Tibial nerve (tissue), 4 donors: ENCODE data around the gene DAP. TPM values are rescaled to one million over a fixed set of nuclear protein-coding genes. Genes with fewer than 3 reads are reported as not detected.

Source experiments
- DNase-seq, 2 donors: peaks; one replicate each; pipeline ENCODE4 v3.0.0-alpha.2; 2019; ENCODE audit warnings: low spot score in 2 of 2
- H3K27ac ChIP-seq, 4 donors: fragments of 200-600 bp; sonication (generic) in 3 of 4; one replicate each; pipeline ENCODE4 v1.5.1; 2017 to 2019; ENCODE audit warnings: mild to moderate bottlenecking in 1 of 4
- H3K27me3 ChIP-seq, 2 donors: fragments of 200-600 bp; sonication (generic) in 1 of 2; one replicate each; pipeline versions ENCODE4 v1.5.1 to v1.6.0; 2017 to 2019
- H3K36me3 ChIP-seq, 3 donors: fragments of 200-600 bp; sonication (generic); one replicate each; pipeline ENCODE4 v1.5.1; 2018 to 2019
- H3K4me1 ChIP-seq, 4 donors: fragments of 200-600 bp; sonication (generic) in 3 of 4; one replicate each; pipeline ENCODE4 v1.5.1; 2017 to 2019
- H3K4me3 ChIP-seq, 4 donors: fragments of 200-600 bp; sonication (generic) in 3 of 4; one replicate each; pipeline ENCODE4 v1.5.1; 2017 to 2019; ENCODE audit warnings: mild to moderate bottlenecking in 1 of 4, moderate library complexity in 1 of 4
- H3K9me3 ChIP-seq, 4 donors: fragments of 200-600 bp; sonication (generic) in 3 of 4; one replicate each; pipeline ENCODE4 v1.5.1; 2017 to 2019
- CTCF ChIP-seq, 5 experiments: fragments of 200-600 bp in 3 of 5; fragments of 450-650 bp in 2 of 5; sonication (generic) in 3 of 5; IDR thresholded peaks; one replicate each; pipeline ENCODE4 v1.5.1; 2016 to 2019; ENCODE audit warnings: antibody characterized with exemption in 5 of 5, mild to moderate bottlenecking in 3 of 5, moderate library complexity in 2 of 5
- EP300 ChIP-seq, 2 donors: sonication (generic); formaldehyde crosslinking; IDR thresholded peaks; one replicate each; pipeline ENCODE4 v1.6.1; 2017; ENCODE audit warnings: antibody characterized with exemption in 2 of 2, mild to moderate bottlenecking in 1 of 2
- POLR2A ChIP-seq, 2 donors: fragments of 450-650 bp; IDR thresholded peaks; one replicate each; pipeline ENCODE4 v1.6.1; 2017; ENCODE audit warnings: antibody characterized with exemption in 2 of 2, mild to moderate bottlenecking in 2 of 2, moderate library complexity in 2 of 2
- WGBS, 2 donors: methylation state at CpG; one replicate each; pipeline ENCODE4 v1.1.5; 2018; 5-methylcytosine and 5-hydroxymethylcytosine counted together
- total RNA-seq, 4 donors: library from RNA; depleted of rRNA; stranded (reverse); fragments of >200 nt; gene quantifications; one replicate each; pipeline ENCODE4 v1.1.0, GENCODE V29; 2016

Gene DAP
- total RNA-seq, 4 donors from 2014 or later, result 43.0 to 77.7 (median 50.0) TPM

DNA sequence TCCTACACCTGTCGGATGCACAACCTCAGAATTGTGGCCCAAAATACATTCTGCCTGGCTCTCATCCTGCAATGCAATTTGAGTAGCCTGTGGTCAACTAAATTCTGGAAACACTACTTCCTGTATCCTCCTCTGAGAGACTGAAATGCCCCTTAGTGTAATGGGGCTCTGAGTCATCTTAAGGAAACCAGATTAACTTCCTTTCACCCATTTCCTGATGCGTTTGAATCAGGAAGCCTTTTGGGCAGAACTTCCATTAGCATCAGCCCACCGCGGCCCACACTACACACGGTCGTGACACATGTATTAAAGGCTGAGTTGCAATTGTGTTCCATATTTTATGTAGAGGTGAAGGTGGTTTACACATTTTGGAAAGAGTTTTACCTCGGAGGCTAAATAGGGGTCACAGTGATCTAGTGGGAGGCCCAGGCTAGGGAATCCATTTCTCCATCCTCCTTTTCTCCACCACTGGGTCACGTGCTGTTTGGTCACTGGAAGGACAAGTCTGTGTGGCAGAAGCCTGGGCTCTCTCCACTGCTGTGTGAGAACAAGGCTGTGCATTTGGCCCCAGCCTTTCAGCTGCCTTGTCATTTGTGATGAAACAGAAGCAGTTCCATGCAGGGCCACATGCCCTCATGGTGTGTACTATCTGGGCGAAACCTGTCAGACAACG is 55.9 kb downstream of the DAP start:
- no peaks in the 10 kb centered on the region for H3K27me3 ChIP-seq
- DNase-seq, result no peak
- H3K4me1 ChIP-seq, result peaks cover 0 to 51% (median 8%) of the 10 kb centered on the region in 4 donors
- H3K9me3 ChIP-seq, result no peaks in the 10 kb centered on the region
- TF ChIP-seq EP300 (IDR thresholded peaks at IDR 0.05) (peak in 1 of 2 donors; percentile 33), CTCF (IDR thresholded peaks at IDR 0.05) (no peak)
- H3K27ac ChIP-seq, result peak overlapping the region in 2 of 4 donors; percentile 17 to 73
- WGBS, 2 donors, result 68 to 76% methylated on average over 10 of the region's 10 CpGs
- no peaks in the 10 kb centered on the region for H3K36me3 ChIP-seq
- H3K4me3 ChIP-seq, result no peak overlapping the region

- 86 to 96% methylated on average over 4 to 5 of the region's 5 CpGs for WGBS, 2 donors
- Histone ChIP-seq H3K4me3 (no peak overlapping the region), H3K9me3 (no peaks in the 10 kb centered on the region), H3K27ac (peak overlapping the region in 2 of 4 donors; percentile 73 to 76), H3K4me1 (peaks cover 0 to 53% (median 8%) of the 10 kb centered on the region in 4 donors), H3K36me3 (no peaks in the 10 kb centered on the region), H3K27me3 (no peaks in the 10 kb centered on the region)
- no peak for TF ChIP-seq POLR2A (IDR thresholded peaks at IDR 0.05)
- no peak for TF ChIP-seq CTCF (IDR thresholded peaks at IDR 0.05)
- no peak for TF ChIP-seq EP300 (IDR thresholded peaks at IDR 0.05)
- no peak for DNase-seq
Observed at GRCh38 chr5:10703676-10704075, 57.4 kb downstream of the DAP start.

GRCh38 chr5:10702911-10703491 is 58.0 kb downstream of the DAP start:
- 83% methylated on average over 7 of the region's 7 CpGs for WGBS, 2 donors
- Histone ChIP-seq H3K27ac (peak overlapping the region in 2 of 4 donors; percentile 73 to 76), H3K36me3 (no peaks in the 10 kb centered on the region), H3K27me3 (no peaks in the 10 kb centered on the region), H3K4me1 (peaks cover 0 to 53% (median 8%) of the 10 kb centered on the region in 4 donors), H3K4me3 (no peak overlapping the region), H3K9me3 (no peaks in the 10 kb centered on the region)
- DNase-seq, result no peak
- TF ChIP-seq CTCF (IDR thresholded peaks at IDR 0.05), result no peak
- TF ChIP-seq EP300 (IDR thresholded peaks at IDR 0.05), result no peak
- no peak for TF ChIP-seq POLR2A (IDR thresholded peaks at IDR 0.05)

DNA sequence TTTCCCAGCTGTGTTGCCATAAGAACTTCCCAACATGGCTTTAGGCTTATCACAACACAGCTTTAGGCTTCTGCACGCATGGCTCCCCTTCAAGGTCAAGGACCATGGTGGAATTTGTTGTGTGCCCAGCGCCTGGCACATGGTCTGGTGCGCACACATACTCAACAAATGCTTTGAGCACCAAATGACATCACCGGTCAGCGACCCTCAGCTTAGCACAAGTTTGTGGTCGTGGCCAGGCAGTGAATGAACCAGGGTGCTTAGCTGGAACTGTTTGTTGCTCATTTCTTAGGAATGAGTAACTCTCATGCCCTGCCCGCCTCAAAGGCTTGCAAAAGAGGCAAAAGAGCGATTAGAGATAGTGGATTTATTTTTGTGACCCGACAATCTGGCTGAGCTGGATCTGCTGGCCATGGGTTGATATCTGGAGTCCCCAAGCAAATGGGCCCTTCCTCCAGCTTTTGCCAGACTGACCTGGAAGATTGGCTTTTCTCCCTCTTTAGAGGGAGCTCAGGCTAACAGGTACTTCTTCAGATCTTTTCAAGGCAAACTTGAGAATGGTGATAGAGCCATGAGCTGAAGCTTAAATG is 58.9 kb downstream of the DAP start:
- Histone ChIP-seq H3K4me3 (no peak overlapping the region), H3K4me1 (peaks cover 0 to 53% (median 8%) of the 10 kb centered on the region in 4 donors), H3K27me3 (no peaks in the 10 kb centered on the region), H3K27ac (peak overlapping the region in 2 of 4 donors; percentile 73 to 76), H3K36me3 (no peaks in the 10 kb centered on the region), H3K9me3 (no peaks in the 10 kb centered on the region)
- 34 to 65% methylated on average over 9 of the region's 9 CpGs for WGBS, 2 donors
- TF ChIP-seq CTCF (IDR thresholded peaks at IDR 0.05) (no peak), POLR2A (IDR thresholded peaks at IDR 0.05) (no peak), EP300 (IDR thresholded peaks at IDR 0.05) (peak in 1 of 2 donors; percentile 71)
- no peak for DNase-seq

GRCh38 chr5:10701567-10702039 is 59.4 kb downstream of the DAP start:
- H3K4me1 ChIP-seq, result peaks cover 0 to 53% (median 8%) of the 10 kb centered on the region in 4 donors
- no peaks in the 10 kb centered on the region for H3K9me3 ChIP-seq
- DNase-seq, result peak in 1 of 2 donors; percentile 65
- peak overlapping the region in 2 of 4 donors; percentile 73 to 76 for H3K27ac ChIP-seq
- no peak overlapping the region for H3K4me3 ChIP-seq
- 49% methylated on average over 6 of the region's 6 CpGs for WGBS, 2 donors
- TF ChIP-seq CTCF (IDR thresholded peaks at IDR 0.05) (peak in 4 of 5 experiments; percentile 36 to 81 (median 68)), POLR2A (IDR thresholded peaks at IDR 0.05) (no peak), EP300 (IDR thresholded peaks at IDR 0.05) (no peak)
- H3K36me3 ChIP-seq, result no peaks in the 10 kb centered on the region
- no peaks in the 10 kb centered on the region for H3K27me3 ChIP-seq
